Fibroblast of mammary gland (primary cell): ENCODE measurements around the gene PHLDB2.
A peak's percentile ranks its signal among the peaks of the same experiment; 100 is the strongest.

Experiments used
- DNase-seq: peaks from one replicate; pipeline ENCODE4 v3.0.0-alpha.2; 2010; ENCODE audit warnings: low read depth
- H3K4me3 ChIP-seq: 2 replicates; pipeline ENCODE4 v1.5.1; 2011; ENCODE audit warnings: low read depth, mild to moderate bottlenecking, low read length, moderate library complexity; ENCODE audit not compliant: control insufficient read depth
- TF ChIP-seq, protein P1 (sequence below): conservative IDR thresholded peaks from 2 replicates; pipeline ENCODE4 v1.5.1; 2011; ENCODE audit warnings: low read depth, low read length, inconsistent platforms; ENCODE audit not compliant: control insufficient read depth, insufficient read depth

PHLDB2 gene

GRCh38 chr3:111949712-111950111, 90.6 kb downstream of the PHLDB2 start:
- no peak for DNase-seq
- TF ChIP-seq, protein P1, sequence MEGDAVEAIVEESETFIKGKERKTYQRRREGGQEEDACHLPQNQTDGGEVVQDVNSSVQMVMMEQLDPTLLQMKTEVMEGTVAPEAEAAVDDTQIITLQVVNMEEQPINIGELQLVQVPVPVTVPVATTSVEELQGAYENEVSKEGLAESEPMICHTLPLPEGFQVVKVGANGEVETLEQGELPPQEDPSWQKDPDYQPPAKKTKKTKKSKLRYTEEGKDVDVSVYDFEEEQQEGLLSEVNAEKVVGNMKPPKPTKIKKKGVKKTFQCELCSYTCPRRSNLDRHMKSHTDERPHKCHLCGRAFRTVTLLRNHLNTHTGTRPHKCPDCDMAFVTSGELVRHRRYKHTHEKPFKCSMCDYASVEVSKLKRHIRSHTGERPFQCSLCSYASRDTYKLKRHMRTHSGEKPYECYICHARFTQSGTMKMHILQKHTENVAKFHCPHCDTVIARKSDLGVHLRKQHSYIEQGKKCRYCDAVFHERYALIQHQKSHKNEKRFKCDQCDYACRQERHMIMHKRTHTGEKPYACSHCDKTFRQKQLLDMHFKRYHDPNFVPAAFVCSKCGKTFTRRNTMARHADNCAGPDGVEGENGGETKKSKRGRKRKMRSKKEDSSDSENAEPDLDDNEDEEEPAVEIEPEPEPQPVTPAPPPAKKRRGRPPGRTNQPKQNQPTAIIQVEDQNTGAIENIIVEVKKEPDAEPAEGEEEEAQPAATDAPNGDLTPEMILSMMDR = no peak
- no peak overlapping the region for H3K4me3 ChIP-seq

DNA sequence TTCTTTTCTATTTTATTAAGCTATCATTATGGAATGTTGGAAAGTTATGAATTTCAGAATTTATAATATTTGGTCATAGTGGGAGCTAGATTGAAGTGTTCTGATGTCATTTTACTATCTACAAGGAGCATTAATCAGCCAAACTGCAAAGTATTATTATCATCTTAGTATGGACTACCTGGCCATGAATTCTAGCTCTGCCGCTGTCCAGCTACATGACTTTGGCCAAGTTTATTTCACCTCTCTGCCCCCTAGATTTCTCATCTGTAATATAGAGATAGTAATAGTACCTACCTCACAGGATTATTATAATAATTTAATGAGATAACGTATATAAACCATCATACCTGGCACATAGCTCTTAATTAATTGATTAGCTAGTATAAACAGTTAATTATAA, 92.0 kb downstream of the PHLDB2 start:
- no peak for DNase-seq
- TF ChIP-seq, protein P1 = no peak
- H3K4me3 ChIP-seq = no peak overlapping the region

DNA sequence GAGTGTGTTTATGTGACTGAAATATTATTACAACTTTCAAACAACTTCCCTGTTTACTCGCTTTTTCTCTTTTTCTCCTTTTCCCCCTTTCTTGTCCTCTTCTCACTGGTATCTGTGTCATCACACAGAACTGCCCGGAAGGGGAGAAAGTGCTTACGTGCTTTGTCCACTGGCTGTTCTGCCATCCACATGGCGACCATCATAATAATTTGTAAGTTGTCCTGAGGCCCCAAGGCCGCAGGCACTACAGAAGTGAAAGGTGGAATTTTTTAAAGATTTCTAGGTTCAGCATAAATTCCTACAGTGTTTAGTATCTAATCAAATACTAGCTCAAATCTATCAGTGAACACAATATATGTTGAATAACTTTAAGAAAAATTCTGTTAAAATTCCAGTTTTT, 93.0 kb downstream of the PHLDB2 start:
- no peak overlapping the region for H3K4me3 ChIP-seq
- no peak for DNase-seq
- TF ChIP-seq, protein P1 = no peak

DNA sequence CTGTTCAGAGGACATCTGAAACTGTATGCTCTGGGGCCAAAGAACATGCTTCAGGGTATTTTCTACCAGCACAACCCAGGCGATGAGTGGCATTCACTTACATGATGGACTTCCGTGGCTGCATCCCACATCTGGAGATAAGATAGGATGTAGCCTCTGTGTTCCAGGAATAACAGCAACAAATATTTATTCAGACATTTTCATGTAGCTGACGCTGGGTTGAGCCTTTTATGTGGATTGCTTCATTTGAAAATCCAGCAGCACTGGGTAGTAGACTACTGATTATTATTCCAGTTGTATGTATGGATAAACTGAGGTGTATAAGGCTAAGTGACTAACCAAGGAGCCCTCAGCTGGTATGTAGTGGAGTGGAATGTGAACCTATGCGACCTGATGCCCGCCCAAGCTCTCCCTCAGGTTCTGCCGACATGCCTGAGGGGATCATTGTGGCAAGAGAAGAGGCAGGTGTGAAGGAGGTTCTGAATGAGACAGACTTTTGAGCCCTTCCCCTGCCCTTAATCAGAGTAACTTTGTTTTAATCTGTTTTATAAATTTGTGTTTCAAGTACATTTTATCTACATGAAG, 93.9 kb downstream of the PHLDB2 start:
- H3K4me3 ChIP-seq = no peak overlapping the region
- no peak for DNase-seq
- TF ChIP-seq, protein P1 = no peak

- H3K4me3 ChIP-seq = no peak overlapping the region
- peak; percentile 59 for DNase-seq
- TF ChIP-seq, protein P1 = no peak
Measured at GRCh38 chr3:111954228-111954990, 95.3 kb downstream of the PHLDB2 start.

- DNase-seq = no peak
- H3K4me3 ChIP-seq = no peak overlapping the region
- TF ChIP-seq, protein P1 = no peak
Measured at GRCh38 chr3:111955876-111956275, 96.8 kb downstream of the PHLDB2 start.

- TF ChIP-seq, protein P1 = no peak
- H3K4me3 ChIP-seq = no peak overlapping the region
- DNase-seq = no peak
Measured at GRCh38 chr3:111956449-111956848, 97.4 kb downstream of the PHLDB2 start.
